ENCODE data around the gene LSM2. TPM values are rescaled to one million over a fixed set of nuclear protein-coding genes. Genes with fewer than 3 reads are reported as not detected.

The LSM2 gene
- total and polyA plus RNA-seq, 3 experiments from 2014 or later, result 80.8 to 172 (median 160) TPM

DNA sequence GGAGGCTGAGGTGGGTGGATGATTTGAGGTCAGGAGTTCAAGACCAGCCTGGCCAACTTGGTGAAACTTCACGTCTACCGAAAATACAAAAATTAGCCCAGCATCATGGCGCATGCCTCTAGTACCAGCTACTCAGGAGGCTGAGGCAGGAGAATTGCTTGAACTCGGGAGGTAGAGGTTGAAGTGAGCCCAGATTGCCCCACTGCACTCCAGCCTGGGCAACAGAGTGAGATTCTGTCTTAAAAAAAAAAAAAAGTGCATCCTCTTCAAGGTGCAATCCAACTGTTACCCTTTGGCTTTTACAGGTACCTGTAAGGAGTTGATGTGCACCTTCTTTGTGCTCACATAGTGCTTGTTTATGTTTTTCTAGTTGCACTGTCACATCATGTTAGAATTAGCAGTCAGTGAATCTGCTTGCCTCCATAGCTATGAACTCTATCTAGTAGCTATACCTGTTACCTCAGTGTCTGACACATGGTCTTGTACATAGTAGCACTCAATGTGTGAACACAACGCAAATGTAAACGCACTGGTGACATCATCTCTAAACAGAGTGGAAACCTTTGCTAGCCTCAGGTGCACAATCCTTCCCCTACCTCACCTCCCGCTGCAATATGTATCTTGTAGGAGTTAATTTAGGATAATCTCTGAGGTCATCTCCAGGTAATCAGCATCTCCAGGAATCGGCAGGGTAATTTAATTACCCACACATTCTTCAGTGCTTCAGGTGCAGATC, 57.3 kb downstream of the LSM2 start:
- Mint-ChIP-seq H3K4me3 (no peak overlapping the region), H3K27ac (no peak overlapping the region), H3K27me3 (peaks cover 0 to 1% of the 10 kb centered on the region in 2 donors), H3K36me3 (peaks cover 0 to 8% (median 2%) of the 10 kb centered on the region in 3 donors), H3K9me3 (no peaks in the 10 kb centered on the region), H3K4me1 (peaks cover 0 to 5% (median 0%) of the 10 kb centered on the region in 3 donors)
- H3K4me3 ChIP-seq (ENCODE audit: low read length), result no peak overlapping the region
- H3K27ac ChIP-seq (ENCODE audit: low read depth, low read length), result no peak overlapping the region
- no peaks in the 10 kb centered on the region for H3K36me3 ChIP-seq (ENCODE audit: insufficient read depth, low read length)
- DNase-seq, result no peak
- H3K9me3 ChIP-seq (ENCODE audit: low read length), result no peaks in the 10 kb centered on the region
- ChIA-PET CTCF (no interaction called here), POLR2A (no interaction called here)
- no peaks in the 10 kb centered on the region for H3K4me1 ChIP-seq (ENCODE audit: insufficient read depth, low read length)
- H3K27me3 ChIP-seq (ENCODE audit: insufficient read depth, low read length, poor library complexity, severe bottlenecking), result no peaks in the 10 kb centered on the region

Other genes with a start within 250 kb of the LSM2 start
Only the 30 nearest of the 40 such genes appear.
- gene BAG6, start 154.3 kb downstream of the LSM2 start, total RNA-seq, result 100 to 1,000 TPM; 258 to 261 TPM
- gene BAG6, start 154.3 kb downstream of the LSM2 start, polyA plus RNA-seq, result 23.1 TPM
- gene APOM, start 151.1 kb downstream of the LSM2 start, total RNA-seq, result 1 to 10 TPM; 2.4 to 3.3 TPM
- 4.3 TPM for gene APOM, start 151.1 kb downstream of the LSM2 start, polyA plus RNA-seq
- 10 to 100 TPM; 19.5 to 20.0 TPM for gene C6orf47, start 146.2 kb downstream of the LSM2 start, total RNA-seq
- gene C6orf47, start 146.2 kb downstream of the LSM2 start, polyA plus RNA-seq, result 37.0 TPM
- 10 to 100 TPM; 46.2 to 46.4 TPM for gene GPANK1, start 142.0 kb downstream of the LSM2 start, total RNA-seq
- 19.6 TPM for gene GPANK1, start 142.0 kb downstream of the LSM2 start, polyA plus RNA-seq
- gene CSNK2B, start 140.9 kb downstream of the LSM2 start, total RNA-seq, result 100 to 1,000 TPM; 323 to 334 TPM
- gene CSNK2B, start 140.9 kb downstream of the LSM2 start, polyA plus RNA-seq, result 265 TPM
- 10 to 100 TPM; 19.1 to 21.2 TPM for gene LY6G5B, start 137.0 kb downstream of the LSM2 start, total RNA-seq
- 0.64 TPM for gene LY6G5B, start 137.0 kb downstream of the LSM2 start, polyA plus RNA-seq
- 1 to 10 TPM; 3.5 to 4.5 TPM for gene LY6G5C, start 125.9 kb downstream of the LSM2 start, total RNA-seq
- gene LY6G5C, start 125.9 kb downstream of the LSM2 start, polyA plus RNA-seq, result 10.3 TPM
- gene ABHD16A, start 103.6 kb downstream of the LSM2 start, total RNA-seq, result 10 to 100 TPM; 37.0 to 41.0 TPM
- gene ABHD16A, start 103.6 kb downstream of the LSM2 start, polyA plus RNA-seq, result 45.5 TPM
- not detected for gene LY6G6F, start 100.1 kb downstream of the LSM2 start, total RNA-seq
- gene LY6G6F, start 100.1 kb downstream of the LSM2 start, polyA plus RNA-seq, result not detected
- not detected for gene LY6G6D, start 91.6 kb downstream of the LSM2 start, total RNA-seq
- gene LY6G6D, start 91.6 kb downstream of the LSM2 start, polyA plus RNA-seq, result not detected
- gene LY6G6C, start 85.2 kb downstream of the LSM2 start, total RNA-seq, result not detected
- gene LY6G6C, start 85.2 kb downstream of the LSM2 start, polyA plus RNA-seq, result not detected
- not detected for gene MPIG6B, start 83.6 kb downstream of the LSM2 start, total RNA-seq
- gene MPIG6B, start 83.6 kb downstream of the LSM2 start, polyA plus RNA-seq, result 0.08 TPM
- gene DDAH2, start 77.7 kb downstream of the LSM2 start, total RNA-seq, result 1 to 10 TPM; 4.1 to 4.9 TPM
- 26.3 TPM for gene DDAH2, start 77.7 kb downstream of the LSM2 start, polyA plus RNA-seq
- 100 to 1,000 TPM; 377 TPM for gene CLIC1, start 70.4 kb downstream of the LSM2 start, total RNA-seq
- gene CLIC1, start 70.4 kb downstream of the LSM2 start, polyA plus RNA-seq, result 657 TPM
- gene MSH5, start 67.0 kb downstream of the LSM2 start, total RNA-seq, result 10 to 100 TPM; 36.4 to 39.8 TPM
- 2.0 TPM for gene MSH5, start 67.0 kb downstream of the LSM2 start, polyA plus RNA-seq
- gene SAPCD1, start 44.3 kb downstream of the LSM2 start, total RNA-seq, result 1 to 10 TPM; 6.1 to 7.0 TPM
- gene SAPCD1, start 44.3 kb downstream of the LSM2 start, polyA plus RNA-seq, result not detected
- gene VWA7, start 29.6 kb downstream of the LSM2 start, total RNA-seq, result 1 to 10 TPM; 1.4 to 1.7 TPM
- 2.5 TPM for gene VWA7, start 29.6 kb downstream of the LSM2 start, polyA plus RNA-seq
- gene VARS1, start 11.2 kb downstream of the LSM2 start, total RNA-seq, result 100 to 1,000 TPM; 179 to 180 TPM
- gene VARS1, start 11.2 kb downstream of the LSM2 start, polyA plus RNA-seq, result 47.5 TPM
- 1 to 10 TPM; 3.5 to 3.8 TPM for gene HSPA1L, start 8.3 kb upstream of the LSM2 start, total RNA-seq
- gene HSPA1L, start 8.3 kb upstream of the LSM2 start, polyA plus RNA-seq, result 3.0 TPM
- gene HSPA1A, start 8.6 kb upstream of the LSM2 start, total RNA-seq, result 10 to 100 TPM; 64.8 to 70.1 TPM
- gene HSPA1A, start 8.6 kb upstream of the LSM2 start, polyA plus RNA-seq, result 34.1 TPM
- gene HSPA1B, start 20.8 kb upstream of the LSM2 start, total RNA-seq, result 10 to 100 TPM; 80.9 to 81.4 TPM
- gene HSPA1B, start 20.8 kb upstream of the LSM2 start, polyA plus RNA-seq, result 5.0 TPM
- 10 to 100 TPM; 19.0 to 19.4 TPM for gene NEU1, start 55.9 kb upstream of the LSM2 start, total RNA-seq
- 25.0 TPM for gene NEU1, start 55.9 kb upstream of the LSM2 start, polyA plus RNA-seq
- gene SLC44A4, start 72.0 kb upstream of the LSM2 start, total RNA-seq, result not detected
- not detected for gene SLC44A4, start 72.0 kb upstream of the LSM2 start, polyA plus RNA-seq
- 10 to 100 TPM; 71.6 to 72.4 TPM for gene EHMT2, start 90.7 kb upstream of the LSM2 start, total RNA-seq
- 51.6 TPM for gene EHMT2, start 90.7 kb upstream of the LSM2 start, polyA plus RNA-seq
- gene ZBTB12, start 95.1 kb upstream of the LSM2 start, total RNA-seq, result 1 to 10 TPM; 3.5 to 4.3 TPM
- not detected for gene ZBTB12, start 95.1 kb upstream of the LSM2 start, polyA plus RNA-seq
- under 1 TPM; 0.70 to 0.73 TPM for gene C2, start 120.8 kb upstream of the LSM2 start, total RNA-seq
- gene C2, start 120.8 kb upstream of the LSM2 start, polyA plus RNA-seq, result not detected
- under 1 TPM; 0.31 to 0.40 TPM for gene CFB, start 139.1 kb upstream of the LSM2 start, total RNA-seq
- 0.83 TPM for gene CFB, start 139.1 kb upstream of the LSM2 start, polyA plus RNA-seq
- 10 to 100 TPM; 86.1 to 90.6 TPM for gene NELFE, start 152.0 kb upstream of the LSM2 start, total RNA-seq
- 79.6 TPM for gene NELFE, start 152.0 kb upstream of the LSM2 start, polyA plus RNA-seq
- gene SKIC2, start 152.2 kb upstream of the LSM2 start, total RNA-seq, result 100 to 1,000 TPM; 110 to 114 TPM
- 21.1 TPM for gene SKIC2, start 152.2 kb upstream of the LSM2 start, polyA plus RNA-seq
- gene DXO, start 165.2 kb upstream of the LSM2 start, total RNA-seq, result 10 to 100 TPM; 13.8 to 15.8 TPM
- gene DXO, start 165.2 kb upstream of the LSM2 start, polyA plus RNA-seq, result 16.8 TPM